WI38 (cell line): ENCODE measurements around the gene GNAS-AS1.

Source experiments
- H3K4me3 ChIP-seq: 2 replicates; pipeline ENCODE4 v1.5.1; 2011; ENCODE audit warnings: low read depth, mild to moderate bottlenecking, control low read depth, low read length
- CTCF ChIP-seq: IDR thresholded peaks from 2 replicates; pipeline ENCODE4 v1.5.1; 2012; ENCODE audit warnings: low read depth, mild to moderate bottlenecking, control low read depth, low read length

GNAS-AS1 gene

GRCh38 chr20:58894652-58895447 is 44.1 kb upstream of the GNAS-AS1 start:
- peak overlapping the region; percentile 29 for H3K4me3 ChIP-seq

GRCh38 chr20:58893355-58894120 is 42.8 kb upstream of the GNAS-AS1 start:
- H3K4me3 ChIP-seq: peak overlapping the region; percentile 85
- TF ChIP-seq CTCF: no peak

More at GRCh38 chr20:58894652-58895447, 44.1 kb upstream of the GNAS-AS1 start:
- TF ChIP-seq CTCF: no peak

GRCh38 chr20:58892932-58893224 is 42.2 kb upstream of the GNAS-AS1 start:
- TF ChIP-seq CTCF: no peak
- peak overlapping the region; percentile 85 for H3K4me3 ChIP-seq

GRCh38 chr20:58892141-58892931 is 41.6 kb upstream of the GNAS-AS1 start:
- H3K4me3 ChIP-seq: peak overlapping the region; percentile 85

GRCh38 chr20:58891718-58892140 is 41.0 kb upstream of the GNAS-AS1 start:
- H3K4me3 ChIP-seq: peak overlapping the region; percentile 85
- no peak for TF ChIP-seq CTCF

More at GRCh38 chr20:58892141-58892931, 41.6 kb upstream of the GNAS-AS1 start:
- TF ChIP-seq CTCF: no peak

GRCh38 chr20:58891086-58891717 is 40.5 kb upstream of the GNAS-AS1 start:
- TF ChIP-seq CTCF: no peak
- H3K4me3 ChIP-seq: peak overlapping the region; percentile 85
